Measurements from ENCODE around the gene CROCC2.

CROCC2 gene

GRCh38 chr2:241003369-241003768 lies 97.2 kb downstream of the CROCC2 start:
- peak; percentile 44 for DNase-seq

DNA sequence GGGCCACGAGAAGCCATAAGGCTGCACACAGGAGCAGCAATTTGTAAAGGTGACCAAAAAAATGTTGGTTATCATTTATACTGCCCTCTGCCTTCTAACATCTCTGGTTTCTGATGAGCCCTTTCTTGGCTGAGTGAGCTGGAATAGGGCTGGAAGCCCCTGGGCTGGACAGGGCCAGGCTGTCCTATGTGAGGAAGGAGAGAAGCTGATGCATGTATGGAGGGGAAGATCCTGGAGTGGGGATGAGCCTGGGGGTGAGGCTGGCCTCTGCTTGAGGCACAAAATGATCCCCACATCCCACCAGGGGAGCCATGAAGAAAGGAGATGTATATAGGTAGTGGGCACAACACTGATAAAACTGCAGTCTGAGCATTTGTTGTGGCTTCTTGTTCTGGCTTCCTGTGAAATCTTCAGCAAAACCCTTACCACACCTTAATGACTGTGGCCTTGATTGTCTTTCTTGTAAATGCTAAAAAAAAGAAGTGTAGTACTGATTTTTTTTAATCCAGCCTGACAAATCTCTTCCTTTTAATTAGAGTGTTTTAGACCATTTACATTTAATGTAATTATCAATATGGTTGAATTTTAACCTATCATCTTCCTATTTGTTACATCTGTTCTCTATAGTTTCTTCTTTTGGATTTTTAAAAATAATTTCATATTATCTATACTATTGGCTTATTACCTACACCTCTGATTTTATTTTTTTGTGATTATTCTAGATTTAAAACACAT lies 97.9 kb downstream of the CROCC2 start:
- DNase-seq = no peak

- no peak for DNase-seq
Measured at GRCh38 chr2:241005569-241005968, 99.4 kb downstream of the CROCC2 start.

DNA sequence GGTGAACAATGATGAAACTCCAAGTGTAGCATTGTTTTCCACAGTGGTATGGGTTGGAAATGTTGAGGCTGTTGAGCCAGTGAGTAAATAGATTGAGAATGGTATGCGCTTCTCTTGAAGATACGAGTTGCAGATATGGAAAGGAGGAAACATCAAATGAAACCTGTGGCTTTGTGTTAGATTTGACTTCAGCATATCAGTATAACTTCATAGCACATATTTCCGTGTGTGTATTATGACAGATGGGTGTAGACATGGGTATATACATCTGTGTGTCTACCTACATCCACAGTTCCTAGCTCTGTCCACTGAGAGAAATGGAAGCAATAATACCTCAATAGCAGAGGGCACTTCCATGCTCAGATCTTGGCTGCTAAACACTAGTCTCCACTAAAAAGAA lies 100.3 kb downstream of the CROCC2 start:
- DNase-seq = no peak

DNA sequence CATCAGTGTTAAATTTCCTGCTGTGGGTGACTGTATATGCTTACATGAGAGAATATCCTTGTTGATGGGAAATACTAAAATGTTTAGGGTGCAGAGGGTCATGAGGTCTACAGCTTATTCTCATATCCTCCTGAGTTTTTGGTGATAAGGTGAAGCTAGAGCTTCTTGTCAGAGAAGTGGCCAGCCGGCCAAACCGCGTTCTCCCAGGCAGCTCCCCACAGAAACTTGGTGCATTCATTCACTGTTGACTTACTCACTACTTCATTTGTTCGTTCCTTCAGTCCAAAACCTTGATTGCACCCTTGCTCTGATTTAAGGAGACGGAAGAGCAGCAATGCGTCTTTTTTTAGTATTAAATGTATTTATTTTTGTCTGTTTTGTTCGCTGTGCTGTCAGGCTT lies 101.0 kb downstream of the CROCC2 start:
- no peak for DNase-seq

GRCh38 chr2:241007880-241008710 lies 102.0 kb downstream of the CROCC2 start:
- peak; percentile 50 for DNase-seq

DNA sequence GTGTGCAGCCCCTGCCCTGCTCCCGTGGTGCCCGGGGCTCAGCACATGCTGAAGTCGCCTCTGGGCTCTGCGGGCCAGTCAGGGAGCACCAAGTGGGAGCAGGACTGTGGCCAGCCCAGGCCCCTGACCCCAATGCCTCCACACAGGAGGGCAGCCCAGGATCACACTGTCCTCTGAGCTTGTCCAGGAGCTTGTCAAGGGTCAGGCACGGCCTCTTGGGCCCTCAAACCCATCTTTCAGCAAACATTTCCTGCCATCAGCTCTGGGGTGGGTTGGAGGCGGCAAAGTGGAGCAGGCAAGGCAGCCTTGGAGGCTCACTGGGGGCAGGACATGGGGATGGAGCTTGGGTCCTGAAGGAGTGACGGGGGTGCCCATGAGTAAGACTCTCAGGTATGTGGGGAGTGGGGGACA lies 102.6 kb downstream of the CROCC2 start:
- peak; percentile 50 for DNase-seq

GRCh38 chr2:241009191-241009590 lies 103.1 kb downstream of the CROCC2 start:
- no peak for DNase-seq

GRCh38 chr2:241009601-241010530 lies 103.7 kb downstream of the CROCC2 start:
- peak; percentile 75 for DNase-seq

DNA sequence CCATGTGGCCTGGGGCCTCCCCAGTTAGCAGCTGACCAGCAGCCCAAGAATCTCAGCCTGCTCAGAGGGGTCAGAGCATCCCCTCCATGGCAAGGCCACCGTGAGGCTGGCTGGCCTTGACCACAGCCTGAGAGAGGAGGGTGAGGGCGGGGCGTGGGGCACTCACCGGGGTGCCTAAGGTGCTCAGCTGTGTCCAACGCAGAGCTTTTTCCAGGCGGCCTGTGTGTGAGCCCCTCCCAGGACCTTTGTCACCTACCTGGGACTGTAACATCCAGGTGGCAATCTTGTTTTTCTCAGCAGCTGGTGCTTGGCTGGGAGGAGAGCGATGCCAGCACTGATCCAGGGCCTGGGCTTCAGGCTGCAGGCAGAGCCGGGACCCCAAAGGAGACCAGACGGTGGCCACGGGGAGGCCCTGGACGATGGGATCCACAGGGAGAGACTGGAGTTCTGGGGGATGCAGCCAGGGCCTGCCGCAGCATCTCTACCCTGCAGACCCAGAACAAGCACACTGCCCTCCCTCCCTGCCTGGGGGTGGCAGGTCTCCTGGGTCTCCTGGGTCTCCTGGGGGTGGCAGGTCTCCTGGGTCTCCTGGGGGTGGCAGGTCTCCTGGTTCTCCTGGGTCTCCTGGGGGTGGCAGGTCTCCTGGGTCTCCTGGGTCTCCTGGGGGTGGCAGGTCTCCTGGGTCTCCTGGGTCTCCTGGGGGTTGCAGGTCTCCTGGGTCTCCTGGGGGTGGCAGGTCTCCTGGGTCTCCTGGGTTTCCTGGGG lies 104.6 kb downstream of the CROCC2 start:
- peak; percentile 59 for DNase-seq

DNA sequence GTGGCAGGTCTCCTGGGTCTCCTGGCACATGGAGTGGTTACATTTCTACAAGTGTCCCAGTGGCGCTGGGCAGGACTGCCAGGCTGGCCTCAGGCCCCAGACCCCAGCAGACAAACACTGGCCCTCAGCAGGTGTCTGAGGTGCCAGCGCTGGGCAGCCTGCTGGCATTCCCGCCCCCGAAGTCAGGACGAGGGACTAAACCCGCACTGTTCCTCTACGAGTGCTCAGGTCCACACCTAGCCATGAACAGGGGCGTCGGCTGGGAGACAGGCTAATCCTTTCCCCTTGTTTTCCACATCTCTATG lies 105.1 kb downstream of the CROCC2 start:
- peak; percentile 52 for DNase-seq

- peak; percentile 61 for DNase-seq
Measured at GRCh38 chr2:241011751-241012510, 105.8 kb downstream of the CROCC2 start.

DNA sequence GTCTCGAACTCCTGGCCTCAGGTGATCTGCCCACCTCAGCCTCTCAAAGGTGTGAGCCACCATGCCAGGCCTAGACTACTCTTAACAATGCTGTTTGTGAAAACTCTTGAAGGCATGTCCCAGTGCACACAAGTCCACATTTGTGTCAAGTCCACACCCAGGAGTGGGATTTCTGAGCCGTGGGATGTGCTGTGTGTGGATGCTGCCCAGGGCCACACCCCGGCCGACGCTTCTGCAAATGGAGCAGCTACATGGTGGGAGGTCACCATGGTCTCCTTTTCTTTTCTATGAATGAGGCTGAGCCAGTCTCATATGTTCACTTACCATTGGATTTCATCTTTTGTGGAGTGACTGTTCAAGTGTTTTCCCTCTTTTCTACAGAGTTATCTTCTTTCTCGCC lies 108.1 kb downstream of the CROCC2 start:
- no peak for DNase-seq

DNA sequence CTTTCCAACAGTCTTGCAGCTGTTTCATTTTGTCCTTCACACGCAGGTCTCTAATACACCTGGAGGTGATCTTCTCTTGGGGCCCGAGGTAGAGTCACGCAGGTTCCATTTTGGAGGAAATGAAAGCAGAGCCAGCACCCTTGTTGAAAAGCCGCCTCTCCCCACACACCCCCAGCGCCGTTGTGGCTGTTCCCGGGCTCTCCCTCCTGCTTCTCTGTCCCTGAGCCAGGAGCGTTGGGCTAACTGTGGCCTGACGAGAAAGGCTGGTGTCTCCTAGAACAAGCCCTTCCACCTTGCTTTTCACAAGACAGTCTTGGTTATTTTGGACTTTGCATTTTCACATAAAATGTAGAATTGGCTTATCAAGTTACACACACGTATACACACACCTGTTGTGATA lies 108.6 kb downstream of the CROCC2 start:
- peak; percentile 38 for DNase-seq

DNA sequence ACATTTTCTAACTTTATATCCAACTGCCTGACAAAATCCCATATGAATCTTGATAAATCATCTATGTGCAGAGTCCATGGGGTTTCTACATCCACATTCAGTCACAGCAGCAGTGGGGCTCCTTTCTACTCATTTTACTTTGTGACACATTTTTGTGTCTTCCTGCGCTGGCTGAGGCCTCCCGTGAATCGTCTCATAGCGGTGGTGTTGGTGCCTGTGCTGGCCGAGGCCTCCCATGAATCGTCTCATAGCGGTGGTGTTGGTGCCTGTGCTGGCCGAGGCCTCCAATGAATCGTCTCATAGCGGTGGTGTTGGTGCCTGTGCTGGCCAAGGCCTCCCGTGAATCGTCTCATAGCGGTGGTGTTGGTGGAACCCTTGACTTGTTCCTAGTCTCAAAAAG lies 109.3 kb downstream of the CROCC2 start:
- DNase-seq = peak; percentile 33

DNA sequence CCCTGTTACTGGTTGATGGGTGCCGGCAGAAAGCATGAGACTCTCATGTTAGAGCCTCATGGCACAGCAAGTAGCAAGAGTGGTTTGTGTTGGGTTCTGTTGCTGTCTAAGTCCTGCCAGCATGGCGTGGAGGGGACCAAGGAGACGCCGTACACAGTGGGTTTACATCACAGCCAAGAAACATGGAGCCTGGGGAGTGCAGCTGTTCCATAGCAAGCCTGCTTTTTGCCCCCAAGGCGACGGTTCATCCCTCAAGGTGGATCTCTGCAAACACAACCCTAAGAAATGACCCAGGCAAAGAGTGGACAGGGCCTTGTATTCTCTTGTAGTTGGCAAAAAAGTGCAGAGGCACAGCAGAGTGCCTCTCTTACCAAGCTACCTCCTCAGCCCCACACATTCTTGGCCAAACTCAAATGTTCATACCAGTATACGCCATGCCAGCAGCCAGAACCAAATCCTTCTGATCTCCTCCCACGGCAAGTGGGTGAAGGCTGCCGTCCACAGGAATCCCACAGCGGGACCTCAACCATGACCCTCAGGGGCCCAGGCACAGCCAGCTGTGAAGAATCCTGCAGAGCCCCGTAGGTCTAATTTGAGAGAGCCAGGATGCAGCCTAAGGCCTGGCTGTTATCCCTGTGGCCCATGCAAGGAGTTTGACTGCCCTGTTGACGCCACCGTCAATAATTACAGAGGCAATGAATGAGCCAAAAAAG lies 111.2 kb downstream of the CROCC2 start:
- DNase-seq = peak; percentile 34

DNA sequence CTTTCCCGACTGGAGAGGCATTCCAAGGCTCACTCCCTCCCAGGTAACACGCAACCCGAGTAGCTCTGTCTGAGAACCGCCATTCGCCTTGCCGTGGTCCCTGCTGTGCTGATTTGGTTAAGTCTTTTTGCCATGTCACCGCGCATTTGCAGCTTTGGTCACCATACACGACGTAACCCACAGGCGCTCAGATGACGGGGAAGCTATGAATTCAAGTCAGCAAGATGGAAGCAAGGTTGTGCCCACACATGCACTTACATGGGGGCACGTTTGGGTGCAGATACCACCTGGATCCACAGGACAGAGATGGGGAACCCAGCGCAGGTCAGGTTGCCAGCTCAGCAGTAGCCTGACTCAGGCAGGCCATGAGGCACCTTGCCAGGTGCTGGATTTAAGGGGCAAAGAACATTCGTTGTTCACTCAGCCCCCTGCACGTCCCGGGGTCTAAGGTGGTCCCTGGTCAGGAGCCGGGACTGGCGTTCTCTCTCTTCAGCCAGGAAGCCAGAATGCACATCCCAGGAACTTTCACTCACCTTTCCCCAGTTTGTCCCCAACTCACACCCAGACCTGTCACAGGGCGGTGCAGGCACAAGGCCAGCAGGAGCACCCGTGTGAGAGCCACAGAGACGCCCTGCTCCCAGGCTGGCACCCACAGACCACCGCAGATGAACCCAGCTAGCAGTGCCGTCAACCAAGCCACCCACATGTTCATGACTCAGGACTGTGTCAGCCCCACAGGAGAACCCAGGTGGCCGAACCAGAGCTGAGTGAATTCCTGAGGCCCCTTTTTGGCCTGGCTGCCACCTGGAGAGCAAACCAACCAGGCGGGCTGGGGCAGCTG lies 112.1 kb downstream of the CROCC2 start:
- DNase-seq = peak; percentile 59

- no peak for DNase-seq
Measured at GRCh38 chr2:241019441-241020139, 113.5 kb downstream of the CROCC2 start.

- no peak for DNase-seq
Measured at GRCh38 chr2:241020201-241020600, 114.1 kb downstream of the CROCC2 start.

Data from activated CD8-positive, alpha-beta memory T cell treated with anti-CD3 and anti-CD28 coated beads, Interleukin-2, amount 50 U/mL, for 48 hours (primary cell).